Measurements from ENCODE around the gene TRAPPC5.

- no peak for TF ChIP-seq CTCF (IDR thresholded peaks at IDR 0.05)
- no peak for TF ChIP-seq MAX (IDR thresholded peaks at IDR 0.05; ENCODE audit: low read depth)
- no peak for TF ChIP-seq USF1 (IDR thresholded peaks at IDR 0.05; ENCODE audit: borderline replicate concordance, low read depth)
- no peak for TF ChIP-seq USF2 (IDR thresholded peaks at IDR 0.05; ENCODE audit: borderline replicate concordance, low read depth, low read length)
- TF ChIP-seq POLR2AphosphoS5 (IDR thresholded peaks at IDR 0.05; ENCODE audit: low read depth, low read length): no peak
- no peak for TF ChIP-seq GABPA (IDR thresholded peaks at IDR 0.05; ENCODE audit: low read depth)
- no peak for TF ChIP-seq FOXJ3 (CRISPR knock-in tag; IDR thresholded peaks at IDR 0.05)
- no peak for TF ChIP-seq SMC3 (IDR thresholded peaks at IDR 0.05; ENCODE audit: low read depth, low read length)
Measured at GRCh38 chr19:7701654-7702457, 21.2 kb downstream of the TRAPPC5 start, which contains the start of gene FCER2.
